IMR-90 (cell line): Measurements from ENCODE around the gene CCDC12. TPM values are rescaled to one million over a fixed set of nuclear protein-coding genes. Genes with fewer than 3 reads are reported as not detected.

Source experiments
- ATAC-seq: fragments of 200-7000 bp; cut with Tn5 transposase; 2 replicates; pipeline ENCODE4 v1.9.1; 2020; ENCODE audit warnings: low read depth, mild to moderate bottlenecking, moderate library complexity
- BruUV-seq: library from RNA; stranded (reverse); fragments of 400-500 nt; replicated peaks from 2 replicates; lab custom pipeline; 2021; lab: Mats Ljungman, UMichigan
- CTCF ChIA-PET: fragments of 300-600 bp; formaldehyde crosslinking; extraction: SDS; loops from one replicate; lab custom pipeline; 2021; ENCODE audit warnings: antibody characterized with exemption; lab: Yijun Ruan, JAX
- POLR2A ChIA-PET: fragments of 300-600 bp; sonication (Branson Sonifier 250); formaldehyde crosslinking; loops from one replicate; lab custom pipeline; 2022; ENCODE audit warnings: antibody characterized with exemption; ENCODE audit not compliant: unreplicated experiment; lab: Charles Lee
- DNase-seq: peaks from one replicate; pipeline ENCODE4 v3.0.0; 2013
- H2AFZ ChIP-seq: replicated peaks from 2 replicates; pipeline ENCODE3; 2013; ENCODE audit warnings: low read length, mild to moderate bottlenecking; ENCODE audit not compliant: poor library complexity
- H2AK5ac ChIP-seq: 2 replicates; pipeline ENCODE4 v1.6.1; 2013; ENCODE audit warnings: low read depth, low read length, inconsistent platforms
- H2AK9ac ChIP-seq: replicated peaks from 2 replicates; pipeline ENCODE3; 2013; ENCODE audit warnings: mild to moderate bottlenecking, low read depth, low read length, moderate library complexity; ENCODE audit not compliant: poor library complexity
- H2BK120ac ChIP-seq: 2 replicates; pipeline ENCODE4 v1.6.1; 2013; ENCODE audit warnings: low read depth, low read length, inconsistent platforms
- H2BK15ac ChIP-seq: 3 replicates; pipeline ENCODE4 v1.6.1; 2013; ENCODE audit warnings: low read depth, low read length, inconsistent platforms
- H2BK20ac ChIP-seq: 2 replicates; pipeline ENCODE4 v1.6.1; 2013; ENCODE audit warnings: low read depth, mild to moderate bottlenecking, inconsistent platforms, low read length, moderate library complexity
- H2BK5ac ChIP-seq: 2 replicates; pipeline ENCODE4 v1.6.1; 2013; ENCODE audit warnings: mild to moderate bottlenecking, low read depth, low read length, inconsistent platforms; ENCODE audit not compliant: poor library complexity, severe bottlenecking
- H3K14ac ChIP-seq: replicated peaks from 2 replicates; pipeline ENCODE4 v1.6.1; 2013; ENCODE audit warnings: low read depth, low read length, inconsistent platforms
- H3K18ac ChIP-seq: 2 replicates; pipeline ENCODE4 v1.6.1; 2013; ENCODE audit warnings: low read depth, low read length, control low read depth
- H3K23ac ChIP-seq: 2 replicates; pipeline ENCODE4 v1.6.1; 2013; ENCODE audit warnings: low read depth, low read length, inconsistent platforms
- H3K27ac ChIP-seq: 2 replicates; pipeline ENCODE4 v1.5.1; 2013; ENCODE audit warnings: mild to moderate bottlenecking, control low read depth, low read length; ENCODE audit not compliant: insufficient read depth
- H3K27me3 ChIP-seq: 2 replicates; pipeline ENCODE4 v1.6.1; 2013; ENCODE audit warnings: low read length; ENCODE audit not compliant: control insufficient read depth, insufficient read depth
- H3K36me3 ChIP-seq: 2 replicates; pipeline ENCODE4 v1.6.1; 2013; ENCODE audit warnings: low read length, mixed read lengths; ENCODE audit not compliant: control insufficient read depth, insufficient read depth
- H3K4ac ChIP-seq: 2 replicates; pipeline ENCODE4 v1.6.1; 2013; ENCODE audit warnings: low read depth, low read length, inconsistent platforms
- H3K4me1 ChIP-seq: 2 replicates; pipeline ENCODE4 v1.6.1; 2013; ENCODE audit warnings: low read length, mixed read lengths; ENCODE audit not compliant: control insufficient read depth, insufficient read depth
- H3K4me2 ChIP-seq: 2 replicates; pipeline ENCODE4 v1.6.1; 2013; ENCODE audit warnings: low read depth, mild to moderate bottlenecking, control low read depth, low read length, moderate library complexity
- H3K4me3 ChIP-seq: 2 replicates; pipeline ENCODE4 v1.5.1; 2013; ENCODE audit warnings: low read depth, mild to moderate bottlenecking, control low read depth, low read length, moderate library complexity; ENCODE audit not compliant: insufficient read depth
- H3K56ac ChIP-seq: 2 replicates; pipeline ENCODE4 v1.6.1; 2013; ENCODE audit warnings: low read length, inconsistent platforms; ENCODE audit not compliant: insufficient read depth; ENCODE audit errors: extremely low read depth
- H3K79me1 ChIP-seq, 2 experiments: 2 replicates each; pipeline ENCODE4 v1.6.1; 2013; ENCODE audit warnings: low read length in 2 of 2, inconsistent platforms in 1 of 2, low read depth in 1 of 2
- H3K9ac ChIP-seq: 2 replicates; pipeline ENCODE4 v1.6.1; 2013; ENCODE audit warnings: low read depth, low read length, control low read depth
- H3K9me1 ChIP-seq: 2 replicates; pipeline ENCODE4 v1.6.1; 2013; ENCODE audit warnings: low read length, inconsistent platforms; ENCODE audit not compliant: insufficient read depth
- H3K9me3 ChIP-seq: 2 replicates; pipeline ENCODE4 v1.6.1; 2013; ENCODE audit warnings: low read length; ENCODE audit not compliant: control insufficient read depth, insufficient read depth
- H4K20me1 ChIP-seq: 2 replicates; pipeline ENCODE4 v1.6.1; 2013; ENCODE audit warnings: low read length, inconsistent platforms; ENCODE audit not compliant: insufficient read depth
- H4K5ac ChIP-seq: 2 replicates; pipeline ENCODE4 v1.6.1; 2013; ENCODE audit warnings: mild to moderate bottlenecking, low read depth, low read length, control low read depth
- H4K8ac ChIP-seq, 2 experiments: 2 replicates each; pipeline ENCODE4 v1.6.1; 2013; ENCODE audit warnings: low read depth in 2 of 2, low read length in 2 of 2, control low read depth in 1 of 2, inconsistent platforms in 1 of 2
- H4K91ac ChIP-seq: 2 replicates; pipeline ENCODE4 v1.6.1; 2013; ENCODE audit warnings: low read depth, low read length, inconsistent platforms; ENCODE audit not compliant: insufficient read depth
- BHLHE40 ChIP-seq: fragments of 150-350 bp; IDR thresholded peaks from 2 replicates; pipeline ENCODE4 v1.6.1; 2016; ENCODE audit warnings: mild to moderate bottlenecking, low read depth, low read length
- CEBPB ChIP-seq: IDR thresholded peaks from 2 replicates; pipeline ENCODE4 v1.6.1; 2012; ENCODE audit warnings: low read depth, low read length, improper control_type of control experiment
- CHD1 ChIP-seq: IDR thresholded peaks from 2 replicates; pipeline ENCODE4 v1.6.1; 2012; ENCODE audit warnings: low read depth, low read length, improper control_type of control experiment
- CTCF ChIP-seq: conservative IDR thresholded peaks from 2 replicates; pipeline ENCODE4 v1.5.1; 2012; ENCODE audit warnings: mild to moderate bottlenecking, low read depth, low read length, improper control_type of control experiment
- ELK1 ChIP-seq: fragments of 150-350 bp; IDR thresholded peaks from 2 replicates; pipeline ENCODE4 v1.6.1; 2016; ENCODE audit warnings: low read depth, mild to moderate bottlenecking, low read length, moderate library complexity, borderline replicate concordance
- FOS ChIP-seq: fragments of 150-350 bp; IDR thresholded peaks from 2 replicates; pipeline ENCODE4 v1.6.1; 2016; ENCODE audit warnings: low read depth, low read length
- MAZ ChIP-seq: IDR thresholded peaks from 2 replicates; pipeline ENCODE4 v1.6.1; 2012; ENCODE audit warnings: low read depth, mild to moderate bottlenecking, low read length, improper control_type of control experiment, moderate library complexity, borderline replicate concordance
- MXI1 ChIP-seq: IDR thresholded peaks from 2 replicates; pipeline ENCODE4 v1.6.1; 2012; ENCODE audit warnings: low read depth, mild to moderate bottlenecking, low read length, moderate library complexity, borderline replicate concordance
- NFE2L2 ChIP-seq: fragments of 150-350 bp; IDR thresholded peaks from 2 replicates; pipeline ENCODE4 v1.6.1; 2016; ENCODE audit warnings: low read depth, mild to moderate bottlenecking, low read length
- POLR2A ChIP-seq: IDR thresholded peaks from 2 replicates; pipeline ENCODE4 v1.6.1; 2012; ENCODE audit warnings: mild to moderate bottlenecking, low read depth, low read length
- RAD21 ChIP-seq: IDR thresholded peaks from 2 replicates; pipeline ENCODE4 v1.6.1; 2012; ENCODE audit warnings: low read length, improper control_type of control experiment
- RCOR1 ChIP-seq: IDR thresholded peaks from 2 replicates; pipeline ENCODE4 v1.6.1; 2012; ENCODE audit warnings: mild to moderate bottlenecking, low read length, improper control_type of control experiment; ENCODE audit not compliant: insufficient replicate concordance
- RFX5 ChIP-seq: IDR thresholded peaks from 2 replicates; pipeline ENCODE4 v1.8.0; 2012; ENCODE audit warnings: low read depth, mild to moderate bottlenecking, low read length, moderate library complexity
- SMC3 ChIP-seq: fragments of 150-350 bp; IDR thresholded peaks from 2 replicates; pipeline ENCODE4 v1.6.1; 2016; ENCODE audit warnings: low read depth, mild to moderate bottlenecking, antibody characterized with exemption, low read length, moderate library complexity
- USF2 ChIP-seq: fragments of 150-350 bp; IDR thresholded peaks from 2 replicates; pipeline ENCODE4 v1.6.1; 2017; ENCODE audit warnings: mild to moderate bottlenecking, antibody characterized with exemption, low read length, low read depth
- WGBS, 2 experiments: methylation state at CpG; one replicate each; pipeline versions ENCODE4 v1.1.5 to v1.1.7; 2013; ENCODE audit warnings: missing lambda C conversion rate in 2 of 2; ENCODE audit not compliant: insufficient read length in 1 of 2; ENCODE audit errors: extremely low coverage in 2 of 2; 5-methylcytosine and 5-hydroxymethylcytosine counted together
- dilution Hi-C: fragments of 300-500 bp; cut with HindIII; formaldehyde crosslinking; loops from one replicate; pipeline ENCODE4 v1.14.3; 2018; ENCODE audit warnings: low sequenced_read_pairs; ENCODE audit not compliant: unreplicated experiment
- in situ Hi-C: fragments of 300-500 bp; cut with MboI; formaldehyde crosslinking; loops from 3 replicates; pipeline ENCODE4 v1.14.3; 2019; ENCODE audit warnings: low sequenced_read_pairs, inconsistent platforms, mixed read lengths
- intact Hi-C: fragments of 100-400 bp; cut with micrococcal nuclease; formaldehyde crosslinking; loops from 2 replicates; pipeline ENCODE4 v1.10.0; 2022
- polyA plus RNA-seq, 3 experiments: library from polyadenylated mRNA; depleted of rRNA; stranded (reverse); fragments of >200 nt; gene quantifications; 2 replicates each; pipeline ENCODE4 v1.2.3, GENCODE V29; 2012; ENCODE audit warnings: low replicate concordance in 1 of 3
- total RNA-seq: library from RNA; depleted of rRNA; stranded (reverse); fragments of >200 nt; gene quantifications from 2 replicates; pipeline ENCODE4 v1.2.3, GENCODE V29; 2012

Gene CCDC12
- total and polyA plus RNA-seq, 2 of the 4 experiments (the other 2 are of a cell fraction) = 15.2 to 35.1 TPM

- Histone ChIP-seq H3K9me3 (no peaks in the 10 kb centered on the region), H3K27me3 (no peaks in the 10 kb centered on the region), H3K4me3 (no peak overlapping the region), H2BK20ac (no peak overlapping the region), H3K18ac (no peak overlapping the region), H2BK15ac (no peak overlapping the region), H2BK5ac (no peak overlapping the region), H3K4me2 (no peak overlapping the region), H3K4me1 (no peaks in the 10 kb centered on the region), H2AFZ (no peak overlapping the region), H3K56ac (no peak overlapping the region), H3K27ac (no peak overlapping the region), H3K9me1 (peaks cover 5% of the 10 kb centered on the region), H3K9ac (no peak overlapping the region), H3K79me1 (no peaks in the 10 kb centered on the region), H3K36me3 (no peaks in the 10 kb centered on the region; the same call in 1 of the 2 replicates), H3K14ac (no peak overlapping the region), H4K8ac (no peak overlapping the region), H3K4ac (no peak overlapping the region), H4K91ac (no peak overlapping the region), H2BK120ac (no peak overlapping the region), H4K5ac (no peak overlapping the region), H2AK5ac (no peak overlapping the region), H4K20me1 (no peaks in the 10 kb centered on the region), H2AK9ac (no peak overlapping the region), H3K23ac (no peak overlapping the region)
- BruUV-seq = no TSS peak
- 83% methylated on average over 1 of the region's 11 CpGs; no CpG with 5 or more reads in 1 of the 2 experiments for WGBS, 2 experiments
- ATAC-seq (no peak), DNase-seq (no peak)
- ChIA-PET POLR2A (no interaction called here), CTCF (no interaction called here)
- in situ Hi-C loops = no loop called here
- intact Hi-C loops = no loop called here
- dilution Hi-C loops = no loop called here
- TF ChIP-seq MXI1 (no peak), POLR2A (no peak), NFE2L2 (no peak), CEBPB (no peak), RAD21 (no peak), ELK1 (no peak), RFX5 (no peak), CTCF (no peak), BHLHE40 (no peak), SMC3 (no peak), CHD1 (no peak), MAZ (no peak), USF2 (no peak), RCOR1 (no peak), FOS (no peak)
Measured at GRCh38 chr3:46990573-46991374, 14.2 kb upstream of the CCDC12 start.
